Adrenal gland (tissue), 12 donors: ENCODE results near the gene KCNMB3. TPM values are rescaled to one million over a fixed set of nuclear protein-coding genes. Genes with fewer than 3 reads are reported as not detected.
"Not testable (repeated sequence)": the region's sequence is repeated elsewhere in the genome, so short reads cannot be mapped to it uniquely, and the experiment has no call there.

Experiments
- DNase-seq, 7 donors: peaks; one replicate each; pipeline ENCODE4 v3.0.0-alpha.2; 2019 to 2020
- H3K27ac ChIP-seq, 5 donors: fragments of 200-600 bp; sonication (generic) in 4 of 5; 1 replicate in 3 of 5; 2 replicates in 2 of 5; pipeline versions ENCODE4 v1.5.1 to v1.8.0; 2016 to 2020; ENCODE audit warnings: mild to moderate bottlenecking in 1 of 5
- H3K27me3 ChIP-seq: fragments of 200-600 bp; 2 replicates; pipeline ENCODE4 v1.8.0; 2021
- H3K36me3 ChIP-seq, 2 donors: fragments of 200-600 bp; replicated peaks in 1 of 2; 1 replicate in 1 of 2; 2 replicates in 1 of 2; pipeline versions ENCODE4 v1.5.1 to v1.8.0; 2018 to 2022
- H3K4me1 ChIP-seq, 2 donors: fragments of 200-600 bp; replicated peaks in 1 of 2; 1 replicate in 1 of 2; 2 replicates in 1 of 2; pipeline versions ENCODE4 v1.5.1 to v1.8.0; 2018 to 2021
- H3K4me3 ChIP-seq, 4 donors: fragments of 200-600 bp; sonication (generic) in 3 of 4; one replicate each; pipeline ENCODE4 v1.5.1; 2016 to 2018
- H3K9me3 ChIP-seq, 3 donors: fragments of 200-600 bp; sonication (generic) in 1 of 3; replicated peaks in 1 of 3; 1 replicate in 2 of 3; 2 replicates in 1 of 3; pipeline versions ENCODE4 v1.5.1 to v1.8.0; 2016 to 2021
- POLR2A ChIP-seq, 2 donors: fragments of 450-650 bp; IDR thresholded peaks; one replicate each; pipeline ENCODE4 v1.6.1; 2017; ENCODE audit warnings: antibody characterized with exemption in 2 of 2, mild to moderate bottlenecking in 2 of 2, moderate library complexity in 1 of 2
- WGBS, 4 donors: extraction: QIAGEN DNeasy Blood & Tissue Kit in 2 of 4; methylation state at CpG; one replicate each; pipeline versions ENCODE4 v1.1.5 to v1.1.7; 2013 to 2017; 5-methylcytosine and 5-hydroxymethylcytosine counted together
- intact Hi-C, 2 donors: fragments of 100-400 bp; cut with DNase I; formaldehyde crosslinking; loops; one replicate each; pipeline versions ENCODE4 v1.14.1 to v1.15.0; 2022 to 2023
- polyA plus RNA-seq, 3 donors: library from polyadenylated mRNA; stranded (reverse); fragments of 200-250 nt in 2 of 3; fragments of 350-450 nt in 1 of 3; fragmentation: Illumina TruSeq in 1 of 3; extraction: RNeasy Lipid Tissue Mini Kit (QIAGEN cat#74804) in 1 of 3; gene quantifications; one replicate each; pipeline ENCODE4 v1.2.3, GENCODE V29; 2013 to 2014
- total RNA-seq, 9 donors: library from RNA; depleted of rRNA in 4 of 9; stranded (reverse); fragments of >200 nt in 4 of 9; fragments of 120-200 nt in 1 of 9; fragmentation: NEBNext Ultra II Directional in 1 of 9; extraction: Animal tissue kit (Norgen Biotek cat#: 25700) in 1 of 9; gene quantifications; one replicate each; pipeline versions ENCODE4 v1.1.0 to v1.2.4, GENCODE V29; 2013 to 2023
- TF ChIP-seq, protein P1 (sequence below), 6 experiments: fragments of 450-650 bp in 4 of 6; fragments of 200-600 bp in 2 of 6; sonication (generic) in 1 of 6; IDR thresholded peaks; 1 replicate in 5 of 6; 2 replicates in 1 of 6; pipeline versions ENCODE4 v1.5.1 to v1.8.0; 2016 to 2021; ENCODE audit warnings: antibody characterized with exemption in 6 of 6, mild to moderate bottlenecking in 2 of 6, moderate library complexity in 1 of 6
- donor health status: healthy with polysubstance abuse.
- donor health status: Bipolar disorder and iron deficiency.
- donor health status: DM: yes; HTN: yes; CAD: no.
- donor health status: DM: no; HTN: no; CAD: no.
- donor health status: DM: no; HTN: no; CAD: no.
- donor health status: DM: yes; HTN: yes; CAD: no.

Gene KCNMB3
- total and polyA plus RNA-seq, 12 donors = under 0.01 to 5.7 (median 2.3) TPM

DNA sequence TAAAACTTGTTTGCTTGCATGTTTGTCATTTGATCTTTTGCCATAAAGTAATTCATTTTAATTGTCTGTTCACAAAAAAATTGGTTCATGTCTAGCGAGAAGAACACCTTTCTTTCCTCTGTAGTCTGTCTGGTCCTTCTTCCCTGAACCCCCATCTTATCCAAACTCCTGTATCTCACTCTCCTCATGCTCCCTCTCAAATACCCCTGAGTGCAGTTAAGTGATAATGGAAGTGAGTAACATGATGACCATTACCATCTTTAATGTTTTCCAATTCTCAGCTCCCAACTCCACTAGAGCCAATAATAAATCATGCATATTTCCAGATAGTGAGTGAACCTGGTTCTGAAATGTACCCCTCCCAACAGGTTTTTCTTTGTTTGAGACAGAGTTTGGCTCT is 14.2 kb upstream of the KCNMB3 start:
- Histone ChIP-seq H3K9me3 (no peaks in the 10 kb centered on the region), H3K27ac (no peak overlapping the region), H3K36me3 (no peaks in the 10 kb centered on the region), H3K4me3 (no peak overlapping the region), H3K27me3 (no peaks in the 10 kb centered on the region), H3K4me1 (no peaks in the 10 kb centered on the region)
- TF ChIP-seq POLR2A (IDR thresholded peaks at IDR 0.05) = no peak
- TF ChIP-seq, protein P1, sequence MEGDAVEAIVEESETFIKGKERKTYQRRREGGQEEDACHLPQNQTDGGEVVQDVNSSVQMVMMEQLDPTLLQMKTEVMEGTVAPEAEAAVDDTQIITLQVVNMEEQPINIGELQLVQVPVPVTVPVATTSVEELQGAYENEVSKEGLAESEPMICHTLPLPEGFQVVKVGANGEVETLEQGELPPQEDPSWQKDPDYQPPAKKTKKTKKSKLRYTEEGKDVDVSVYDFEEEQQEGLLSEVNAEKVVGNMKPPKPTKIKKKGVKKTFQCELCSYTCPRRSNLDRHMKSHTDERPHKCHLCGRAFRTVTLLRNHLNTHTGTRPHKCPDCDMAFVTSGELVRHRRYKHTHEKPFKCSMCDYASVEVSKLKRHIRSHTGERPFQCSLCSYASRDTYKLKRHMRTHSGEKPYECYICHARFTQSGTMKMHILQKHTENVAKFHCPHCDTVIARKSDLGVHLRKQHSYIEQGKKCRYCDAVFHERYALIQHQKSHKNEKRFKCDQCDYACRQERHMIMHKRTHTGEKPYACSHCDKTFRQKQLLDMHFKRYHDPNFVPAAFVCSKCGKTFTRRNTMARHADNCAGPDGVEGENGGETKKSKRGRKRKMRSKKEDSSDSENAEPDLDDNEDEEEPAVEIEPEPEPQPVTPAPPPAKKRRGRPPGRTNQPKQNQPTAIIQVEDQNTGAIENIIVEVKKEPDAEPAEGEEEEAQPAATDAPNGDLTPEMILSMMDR (IDR thresholded peaks at IDR 0.05) = no peak
- 89 to 100% (median 93%) methylated on average over 1 of the region's 1 CpG for WGBS, 4 donors
- intact Hi-C loops = no loop called here
- no peak for DNase-seq

DNA sequence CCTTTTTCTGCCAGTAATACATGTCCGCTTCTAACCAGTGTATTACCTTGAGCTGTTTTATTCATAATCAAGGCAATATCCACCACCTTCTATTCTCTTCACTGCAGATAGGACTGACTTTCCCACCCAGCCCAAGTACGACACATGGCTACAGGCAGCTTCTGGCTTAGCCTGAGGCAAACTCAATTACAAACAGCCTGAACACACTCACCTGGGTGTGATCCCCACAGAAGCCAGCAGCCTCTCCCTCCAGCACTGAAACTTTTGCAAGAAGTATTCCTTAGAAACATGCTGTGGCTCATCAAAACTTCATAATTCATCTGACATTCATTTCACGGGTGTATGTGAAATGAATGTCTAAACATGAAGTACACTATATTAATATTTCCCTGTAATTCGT is 13.5 kb upstream of the KCNMB3 start:
- Histone ChIP-seq H3K4me1 (no peaks in the 10 kb centered on the region), H3K36me3 (no peaks in the 10 kb centered on the region), H3K27me3 (no peaks in the 10 kb centered on the region), H3K9me3 (no peaks in the 10 kb centered on the region), H3K4me3 (no peak overlapping the region), H3K27ac (no peak overlapping the region)
- intact Hi-C loops = no loop called here
- TF ChIP-seq, protein P1 (IDR thresholded peaks at IDR 0.05) = no peak
- TF ChIP-seq POLR2A (IDR thresholded peaks at IDR 0.05) = no peak
- DNase-seq = no peak
- WGBS, 4 donors = 57 to 66% (median 59%) methylated on average over 4 of the region's 4 CpGs

DNA sequence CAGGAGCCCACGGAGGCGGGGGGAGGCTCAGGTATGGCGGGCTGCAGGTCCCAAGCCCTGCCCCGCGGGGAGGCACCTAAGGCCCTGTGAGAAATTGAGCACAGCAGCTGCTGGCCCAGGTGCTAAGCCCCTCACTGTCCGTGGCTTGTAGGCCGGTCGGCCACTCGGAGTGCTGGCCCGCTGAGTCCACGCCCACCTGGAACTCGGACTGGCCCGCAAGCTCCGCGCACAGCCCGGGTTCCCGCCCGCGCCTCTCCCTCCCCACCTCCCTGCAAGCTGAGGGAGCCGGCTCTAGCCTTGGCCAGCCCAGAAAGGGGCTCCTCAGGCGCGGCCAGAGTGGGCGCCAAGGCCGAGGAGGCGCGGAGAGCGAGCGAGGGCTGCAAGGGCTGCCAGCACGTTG is 12.2 kb upstream of the KCNMB3 start:
- Histone ChIP-seq H3K4me1 (no peaks in the 10 kb centered on the region), H3K9me3 (no peaks in the 10 kb centered on the region), H3K4me3 (no peak overlapping the region), H3K27me3 (no peaks in the 10 kb centered on the region), H3K36me3 (no peaks in the 10 kb centered on the region), H3K27ac (no peak overlapping the region)
- intact Hi-C loops = no loop called here
- no peak for DNase-seq
- WGBS, 4 donors = 95 to 97% (median 96%) methylated on average over 19 to 29 of the region's 29 CpGs
- TF ChIP-seq, protein P1 (IDR thresholded peaks at IDR 0.05) = no peak
- TF ChIP-seq POLR2A (IDR thresholded peaks at IDR 0.05) = no peak

DNA sequence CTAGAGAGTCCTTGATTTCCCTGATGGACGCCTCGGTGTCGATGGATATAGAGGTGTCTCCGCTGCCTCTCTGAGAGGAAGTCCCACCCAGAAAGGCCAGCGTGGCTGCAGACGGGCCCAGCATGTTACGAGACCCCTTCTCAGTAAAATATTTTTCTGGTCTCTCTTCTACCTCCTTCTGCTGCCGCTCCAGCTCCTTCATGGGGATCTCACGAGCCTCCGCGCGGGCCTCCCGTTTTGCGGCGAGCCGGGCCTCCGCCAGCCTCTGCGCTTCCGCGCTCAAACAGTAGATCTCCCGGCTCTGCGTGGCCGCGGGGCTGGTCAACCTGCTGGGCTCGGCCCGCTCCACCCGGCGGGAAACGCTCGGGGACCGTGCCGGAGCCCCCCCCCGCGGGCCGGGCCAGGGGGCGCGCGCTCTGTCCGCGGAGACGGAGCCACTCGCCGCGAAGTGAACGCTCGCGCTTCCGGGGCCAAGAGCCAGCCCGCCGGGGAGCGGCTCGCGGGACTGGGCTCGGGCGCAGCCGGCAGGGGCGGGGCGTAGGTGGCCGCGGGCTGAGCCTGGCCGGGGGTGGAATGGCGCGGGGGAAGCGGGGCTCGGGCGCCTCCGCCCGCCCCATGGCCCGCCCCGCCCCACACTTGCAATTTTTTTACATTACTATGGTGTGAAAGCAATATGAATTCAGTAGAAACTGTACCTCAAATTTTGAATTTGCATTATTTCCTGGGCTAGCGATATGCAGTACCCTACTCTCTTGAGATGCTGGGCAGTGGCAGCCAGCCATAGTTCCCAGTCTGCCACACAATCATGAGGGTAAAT is 10.2 kb upstream of the KCNMB3 start:
- no peaks in the 10 kb centered on the region for H3K27me3 ChIP-seq
- intact Hi-C loops = no loop called here
- 4 to 48% (median 14%) methylated on average over 11 to 71 of the region's 71 CpGs for WGBS, 4 donors
- no peaks in the 10 kb centered on the region for H3K4me1 ChIP-seq
- no peaks in the 10 kb centered on the region for H3K9me3 ChIP-seq
- no peaks in the 10 kb centered on the region for H3K36me3 ChIP-seq
- H3K4me3 ChIP-seq = peak overlapping the region; percentile 2 to 99 (median 20)
- H3K27ac ChIP-seq = peak overlapping the region in 3 of 5 donors; percentile 46 to 71 (median 47)
- TF ChIP-seq, protein P1 (IDR thresholded peaks at IDR 0.05) = no peak
- peak; percentile 36 to 69 for TF ChIP-seq POLR2A (IDR thresholded peaks at IDR 0.05)
- DNase-seq = peak; percentile 63 to 84 (median 79)

DNA sequence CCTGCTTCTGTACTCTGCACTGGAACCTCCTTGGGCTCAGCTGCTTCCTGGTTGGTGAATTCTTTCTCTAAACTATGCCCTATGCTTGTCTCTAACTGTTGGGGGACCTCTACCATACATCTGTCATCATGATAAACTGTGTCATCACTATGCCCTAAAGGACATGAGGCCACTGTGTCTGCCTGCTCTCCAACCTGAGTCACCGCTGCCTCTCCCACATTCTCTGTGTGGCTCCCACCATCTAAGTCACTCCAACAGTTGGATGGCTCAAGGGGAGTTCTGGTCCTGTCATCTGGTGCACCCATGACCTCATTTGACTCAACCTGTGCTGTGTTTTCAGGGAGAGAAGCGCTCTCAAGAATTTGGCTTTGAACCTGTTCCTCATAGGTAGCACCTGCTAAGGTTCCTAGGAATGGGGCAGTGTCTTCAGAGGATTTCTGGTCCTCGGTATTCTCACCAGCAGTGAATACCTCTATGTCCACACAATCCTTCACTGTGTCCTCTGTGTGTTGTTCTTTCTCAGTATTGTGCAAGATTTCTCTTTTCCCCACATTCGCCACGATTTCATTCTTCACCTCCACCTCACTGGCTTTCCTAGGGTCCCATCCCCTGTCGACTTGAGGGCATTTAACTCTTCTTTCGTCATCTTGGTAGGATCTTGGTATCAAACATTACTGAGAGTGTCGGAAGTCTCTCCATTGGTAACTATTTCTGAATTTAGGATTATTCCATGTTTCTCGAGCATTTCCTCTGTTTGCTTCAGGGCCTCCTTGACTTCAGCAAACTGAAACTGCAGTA is 9.2 kb upstream of the KCNMB3 start:
- H3K36me3 ChIP-seq, H3K4me1 ChIP-seq, H3K9me3 ChIP-seq, H3K27me3 ChIP-seq, DNase-seq, intact Hi-C loops, H3K27ac ChIP-seq: not testable (repeated sequence)
- 95 to 100% (median 97%) methylated on average over 8 to 9 of the region's 9 CpGs for WGBS, 4 donors
- H3K4me3 ChIP-seq = peak overlapping the region in 1 of 4 donors; percentile 99
